ENCODE results near the gene LYZL1.

Gene LYZL1

DNA sequence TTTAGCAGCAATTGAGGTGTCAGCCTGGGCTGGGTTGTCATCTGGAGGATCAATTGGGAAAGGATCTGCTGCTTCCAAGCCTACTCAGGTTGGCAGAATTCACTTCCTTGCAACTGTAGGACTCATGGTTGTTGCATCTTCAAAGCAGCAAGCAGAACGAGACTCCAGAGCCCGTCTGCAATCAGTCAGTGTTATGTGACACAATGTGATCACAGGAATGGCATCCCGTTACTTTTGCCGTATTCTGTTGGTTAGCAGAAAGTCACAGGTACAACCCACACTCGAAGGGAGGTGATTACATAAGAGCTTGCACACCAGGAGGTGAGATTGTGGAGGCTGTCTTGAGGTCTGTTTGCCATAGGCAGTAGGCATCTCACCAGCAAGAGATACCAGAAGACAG lies 15.4 kb upstream of the LYZL1 start:
- ChIA-PET CTCF (interaction anchor here (0.6 to 1.5 kb wide), 2 partner anchors 17 to 113 kb away, joined by 3 to 5 read pairs; no protein-coding TSS in a partner anchor), POLR2A (interaction anchor here (1.5 kb wide), 1 partner anchor 19 kb away, joined by 4 read pairs; no protein-coding TSS in a partner anchor)
- TF ChIP-seq CTBP1 (IDR thresholded peaks at IDR 0.05; ENCODE audit: borderline replicate concordance), result no peak
- TF ChIP-seq, protein P1, sequence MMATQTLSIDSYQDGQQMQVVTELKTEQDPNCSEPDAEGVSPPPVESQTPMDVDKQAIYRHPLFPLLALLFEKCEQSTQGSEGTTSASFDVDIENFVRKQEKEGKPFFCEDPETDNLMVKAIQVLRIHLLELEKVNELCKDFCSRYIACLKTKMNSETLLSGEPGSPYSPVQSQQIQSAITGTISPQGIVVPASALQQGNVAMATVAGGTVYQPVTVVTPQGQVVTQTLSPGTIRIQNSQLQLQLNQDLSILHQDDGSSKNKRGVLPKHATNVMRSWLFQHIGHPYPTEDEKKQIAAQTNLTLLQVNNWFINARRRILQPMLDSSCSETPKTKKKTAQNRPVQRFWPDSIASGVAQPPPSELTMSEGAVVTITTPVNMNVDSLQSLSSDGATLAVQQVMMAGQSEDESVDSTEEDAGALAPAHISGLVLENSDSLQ (IDR thresholded peaks at IDR 0.05), result peak; percentile 68
- DNase-seq (ENCODE audit: extremely low spot score), result no peak

DNA sequence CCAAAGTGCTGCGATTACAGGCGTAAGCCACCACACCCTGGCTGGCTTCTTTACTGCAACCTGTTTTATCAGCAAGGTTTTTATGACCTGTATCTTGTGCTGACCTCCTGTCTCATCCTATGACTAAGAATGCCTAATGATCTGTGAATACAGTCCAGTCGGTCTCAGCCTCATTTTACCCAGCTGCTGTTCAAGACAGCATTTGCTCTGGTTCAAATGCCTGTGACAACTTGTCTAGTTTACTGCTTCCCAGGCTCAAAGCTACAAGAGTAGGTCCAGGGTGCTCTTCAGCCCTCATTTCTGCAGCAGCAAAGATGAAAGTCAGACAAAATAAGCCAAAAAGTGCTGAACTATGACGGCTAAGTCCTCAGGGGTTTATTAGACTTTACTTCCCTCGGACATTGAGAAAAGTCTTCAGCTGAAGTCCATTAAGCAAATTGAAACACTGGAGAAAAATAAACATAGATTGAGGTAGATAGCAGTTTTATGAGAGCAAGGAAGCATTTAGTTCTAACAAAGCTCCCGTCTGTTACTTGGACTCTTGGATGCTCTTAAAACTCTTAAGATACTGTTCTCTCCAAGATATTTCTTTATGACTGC lies 12.5 kb upstream of the LYZL1 start:
- POLR2A ChIA-PET, result interaction anchor here (1.5 kb wide), 1 partner anchor 23 kb away, joined by 4 read pairs; no protein-coding TSS in a partner anchor
- no peak for TF ChIP-seq TARDBP (IDR thresholded peaks at IDR 0.05)
- TF ChIP-seq, protein P1 (IDR thresholded peaks at IDR 0.05), result peak; percentile 33; the same call in 1 of the 2 replicates
- peak; percentile 60; the same call in 1 of the 2 replicates for TF ChIP-seq CTBP1 (IDR thresholded peaks at IDR 0.05; ENCODE audit: borderline replicate concordance)
- DNase-seq (ENCODE audit: extremely low spot score), result peak; percentile 30
- CTCF ChIA-PET, result no interaction called here

DNA sequence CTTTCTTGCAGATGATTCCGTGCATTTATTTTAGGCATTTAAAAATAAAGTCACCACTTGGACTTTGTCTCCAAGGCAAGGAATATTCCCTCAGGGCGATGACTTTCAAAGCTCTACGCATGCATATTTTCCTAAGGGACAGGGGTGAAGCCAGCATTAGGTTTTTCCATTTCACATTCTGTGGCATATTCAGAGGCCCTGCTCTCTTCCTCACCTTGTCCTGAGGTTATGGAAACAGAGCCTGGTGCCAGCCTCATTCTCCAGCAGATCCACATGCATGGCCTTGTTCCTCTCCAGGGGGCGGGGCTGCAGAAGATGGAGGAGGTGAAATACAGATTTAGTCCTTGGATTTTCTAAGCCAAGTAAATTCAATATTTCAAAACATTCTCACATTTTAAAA lies 11.6 kb upstream of the LYZL1 start:
- ChIA-PET CTCF (no interaction called here), POLR2A (no interaction called here)
- no peak for TF ChIP-seq FOXM1 (IDR thresholded peaks at IDR 0.05; ENCODE audit: borderline replicate concordance)
- no peak for DNase-seq (ENCODE audit: extremely low spot score)

DNA sequence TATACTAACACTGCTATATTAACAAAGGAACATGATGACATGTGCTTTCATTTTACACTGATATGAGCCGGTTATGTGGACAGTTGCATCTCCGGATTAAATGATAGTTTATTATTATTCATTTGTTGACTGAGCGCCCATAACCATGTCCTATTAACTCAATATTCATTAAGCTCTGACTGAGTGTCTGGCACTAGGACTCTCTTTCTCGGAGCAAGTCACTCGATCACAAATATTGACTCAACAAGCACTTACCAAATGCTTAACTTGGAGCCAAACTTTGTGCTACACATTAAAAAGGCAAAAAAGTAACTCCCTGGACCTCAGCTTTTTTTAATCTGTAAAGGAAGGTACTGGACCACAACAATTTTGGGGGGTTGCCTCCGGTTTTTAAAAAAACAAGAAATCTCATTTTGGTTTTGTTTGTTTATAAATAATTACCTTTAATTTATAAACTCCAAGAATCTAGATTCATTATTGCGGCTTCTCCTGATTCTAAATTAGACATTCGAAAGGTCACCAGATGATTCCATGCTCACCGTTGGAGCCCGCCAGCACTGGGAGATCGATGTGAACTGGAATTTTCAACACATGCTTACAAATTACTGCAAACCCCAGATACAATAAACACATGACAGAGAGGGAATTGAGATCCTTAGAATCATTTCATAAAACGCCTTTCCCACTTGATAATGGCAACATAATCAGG lies 8.9 kb upstream of the LYZL1 start:
- TF ChIP-seq ARNT (IDR thresholded peaks at IDR 0.05), result no peak
- no peak for TF ChIP-seq SP1 (IDR thresholded peaks at IDR 0.05)
- no peak for TF ChIP-seq FOXK2 (IDR thresholded peaks at IDR 0.05)
- no peak for TF ChIP-seq TARDBP (IDR thresholded peaks at IDR 0.05)
- no peak for TF ChIP-seq NFRKB (IDR thresholded peaks at IDR 0.05)
- TF ChIP-seq FOXA1 (IDR thresholded peaks at IDR 0.05), result no peak
- TF ChIP-seq, protein P1 (IDR thresholded peaks at IDR 0.05), result no peak
- no peak for TF ChIP-seq CTBP1 (IDR thresholded peaks at IDR 0.05; ENCODE audit: borderline replicate concordance)
- no peak for TF ChIP-seq HDGF (IDR thresholded peaks at IDR 0.05; ENCODE audit: borderline replicate concordance)
- CTCF ChIA-PET, result no interaction called here
- no peak for DNase-seq (ENCODE audit: extremely low spot score)
- POLR2A ChIA-PET, result no interaction called here

DNA sequence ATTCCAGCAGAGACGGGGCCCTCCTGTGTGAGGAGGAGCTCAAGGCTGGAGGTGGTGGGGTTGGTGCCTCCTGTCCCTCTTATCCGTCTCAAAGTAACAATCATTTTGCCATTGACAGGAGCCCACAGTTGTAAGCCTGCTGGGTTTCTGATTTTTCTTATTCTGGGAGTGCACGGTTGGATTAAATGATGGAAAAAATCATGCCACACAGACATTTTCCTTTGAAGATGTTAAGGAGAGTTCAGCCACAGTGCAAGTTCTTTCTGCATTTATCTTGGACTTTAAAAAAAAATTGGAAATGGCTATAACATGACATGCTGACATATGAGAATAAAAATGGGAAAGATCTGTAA lies 8.4 kb upstream of the LYZL1 start:
- TF ChIP-seq ARNT (IDR thresholded peaks at IDR 0.05), result no peak
- no peak for TF ChIP-seq CTBP1 (IDR thresholded peaks at IDR 0.05; ENCODE audit: borderline replicate concordance)
- no peak for TF ChIP-seq FOXM1 (IDR thresholded peaks at IDR 0.05; ENCODE audit: borderline replicate concordance)
- TF ChIP-seq FOXK2 (IDR thresholded peaks at IDR 0.05), result no peak
- no peak for TF ChIP-seq L3MBTL2 (conservative IDR thresholded peaks at IDR 0.05)
- TF ChIP-seq ELF4 (IDR thresholded peaks at IDR 0.05), result no peak
- no peak for TF ChIP-seq TARDBP (IDR thresholded peaks at IDR 0.05)
- no peak for DNase-seq (ENCODE audit: extremely low spot score)
- CTCF ChIA-PET, result no interaction called here
- POLR2A ChIA-PET, result no interaction called here

DNA sequence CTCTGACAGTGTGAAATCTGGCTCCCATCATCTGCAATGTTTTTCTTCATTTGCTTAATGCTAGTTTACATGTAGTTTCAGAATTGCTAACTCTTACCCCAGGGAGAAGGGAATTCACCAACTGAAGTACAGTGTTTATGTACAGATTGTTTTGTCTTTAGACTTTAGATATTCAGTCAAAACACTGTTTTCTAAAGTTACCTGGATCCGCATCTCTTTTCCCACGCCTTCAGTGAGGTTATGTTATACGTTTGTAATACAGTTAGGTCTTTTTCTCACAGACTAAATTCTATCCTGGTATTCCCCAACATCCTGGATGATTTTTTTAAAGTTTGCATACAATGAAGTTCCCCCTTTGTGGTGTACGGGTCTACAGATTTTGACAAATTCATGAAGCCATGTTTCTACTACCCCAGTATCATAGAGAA lies 3.2 kb upstream of the LYZL1 start:
- TF ChIP-seq FOXM1 (IDR thresholded peaks at IDR 0.05; ENCODE audit: borderline replicate concordance) (no peak), FOXK2 (IDR thresholded peaks at IDR 0.05) (no peak), TARDBP (IDR thresholded peaks at IDR 0.05) (no peak), L3MBTL2 (conservative IDR thresholded peaks at IDR 0.05) (no peak), ELF4 (IDR thresholded peaks at IDR 0.05) (no peak), ARNT (IDR thresholded peaks at IDR 0.05) (no peak), FOXA1 (IDR thresholded peaks at IDR 0.05) (no peak), CTBP1 (IDR thresholded peaks at IDR 0.05; ENCODE audit: borderline replicate concordance) (no peak), NFRKB (IDR thresholded peaks at IDR 0.05) (no peak), BHLHE40 (IDR thresholded peaks at IDR 0.05; ENCODE audit: borderline replicate concordance) (no peak), ZNF384 (IDR thresholded peaks at IDR 0.05) (no peak), HDGF (IDR thresholded peaks at IDR 0.05; ENCODE audit: borderline replicate concordance) (no peak), LEF1 (IDR thresholded peaks at IDR 0.05; ENCODE audit: borderline replicate concordance) (no peak), SP1 (IDR thresholded peaks at IDR 0.05) (no peak), SUZ12 (IDR thresholded peaks at IDR 0.05) (no peak)
- TF ChIP-seq, protein P1 (IDR thresholded peaks at IDR 0.05), result no peak
- ChIA-PET CTCF (no interaction called here), POLR2A (no interaction called here)
- no peak for DNase-seq (ENCODE audit: extremely low spot score)
